Spleen (tissue), 11 donors: ENCODE data around the gene APOL2. TPM values are rescaled to one million over a fixed set of nuclear protein-coding genes. Genes with fewer than 3 reads are reported as not detected.

Source experiments
- DNase-seq: peaks from one replicate; pipeline ENCODE4 v3.0.0-alpha.2; 2020
- H3K27ac ChIP-seq, 8 donors: fragments of 200-600 bp; sonication (generic) in 7 of 8; 1 replicate in 4 of 8; 2 replicates in 4 of 8; pipeline versions ENCODE4 v1.5.0 to v1.8.0; 2016 to 2021; ENCODE audit warnings: inconsistent platforms in 4 of 8, mild to moderate bottlenecking in 4 of 8, moderate library complexity in 1 of 8
- H3K27me3 ChIP-seq, 7 donors: fragments of 200-600 bp; sonication (generic) in 6 of 7; replicated peaks in 1 of 7; 1 replicate in 4 of 7; 2 replicates in 3 of 7; pipeline versions ENCODE4 v1.5.0 to v1.8.0; 2016 to 2021; ENCODE audit warnings: inconsistent platforms in 3 of 7, mild to moderate bottlenecking in 1 of 7
- H3K36me3 ChIP-seq, 6 donors: fragments of 200-600 bp; sonication (generic) in 5 of 6; 1 replicate in 4 of 6; 2 replicates in 2 of 6; pipeline versions ENCODE4 v1.5.0 to v1.8.0; 2016 to 2021; ENCODE audit warnings: inconsistent platforms in 2 of 6
- H3K4me1 ChIP-seq, 6 donors: fragments of 200-600 bp; sonication (generic) in 5 of 6; 1 replicate in 3 of 6; 2 replicates in 3 of 6; pipeline versions ENCODE4 v1.5.0 to v1.8.0; 2016 to 2021; ENCODE audit warnings: inconsistent platforms in 3 of 6
- H3K4me3 ChIP-seq, 8 donors: fragments of 200-600 bp; sonication (generic) in 7 of 8; 1 replicate in 4 of 8; 2 replicates in 4 of 8; pipeline versions ENCODE4 v1.5.0 to v1.8.0; 2016 to 2021; ENCODE audit warnings: inconsistent platforms in 4 of 8, mild to moderate bottlenecking in 4 of 8, moderate library complexity in 2 of 8
- H3K9me3 ChIP-seq, 8 donors: fragments of 200-600 bp; sonication (generic) in 7 of 8; 1 replicate in 4 of 8; 2 replicates in 4 of 8; pipeline versions ENCODE4 v1.5.0 to v1.8.0; 2016 to 2021; ENCODE audit warnings: inconsistent platforms in 4 of 8
- CTCF ChIP-seq, 11 experiments: fragments of 200-600 bp in 7 of 11; fragments of 450-650 bp in 4 of 11; sonication (generic) in 4 of 11; IDR thresholded peaks in 8 of 11; conservative IDR thresholded peaks in 3 of 11; 1 replicate in 7 of 11; 2 replicates in 4 of 11; pipeline versions ENCODE4 v1.4.0 to v1.8.0; 2016 to 2021; ENCODE audit warnings: antibody characterized with exemption in 11 of 11, inconsistent platforms in 4 of 11, mild to moderate bottlenecking in 1 of 11
- POLR2A ChIP-seq, 3 donors: fragments of 450-650 bp; IDR thresholded peaks; one replicate each; pipeline ENCODE4 v1.5.1; 2017; ENCODE audit warnings: antibody characterized with exemption in 3 of 3, mild to moderate bottlenecking in 1 of 3
- POLR2AphosphoS5 ChIP-seq, 3 donors: sonication (generic); formaldehyde crosslinking; IDR thresholded peaks; one replicate each; pipeline ENCODE4 v1.5.1; 2017; ENCODE audit warnings: antibody characterized with exemption in 3 of 3
- WGBS, 5 donors: extraction: QIAGEN DNeasy Blood & Tissue Kit in 3 of 5; methylation state at CpG; one replicate each; pipeline versions ENCODE4 v1.1.5 to v1.1.7; 2013 to 2018; 5-methylcytosine and 5-hydroxymethylcytosine counted together
- intact Hi-C: fragments of 100-400 bp; cut with DNase I; formaldehyde crosslinking; loops from one replicate; pipeline ENCODE4 v1.15.0; 2023; ENCODE audit warnings: low total_unique reads
- polyA plus RNA-seq, 3 donors: library from polyadenylated mRNA; stranded (reverse); fragments of 200-250 nt; gene quantifications; one replicate each; pipeline ENCODE4 v1.2.1, GENCODE V29; 2013
- total RNA-seq, 7 donors: library from RNA; depleted of rRNA in 3 of 7; stranded (reverse); fragments of >200 nt in 3 of 7; fragmentation: NEBNext Ultra II Directional in 4 of 7; extraction: Animal tissue kit (Norgen Biotek cat#: 25700) in 4 of 7; gene quantifications; one replicate each; pipeline versions ENCODE4 v1.1.0 to v1.2.1, GENCODE V29; 2016 to 2021
- donor health status: healthy with polysubstance abuse.
- donor health status: DM: no; HTN: no; CAD: no; lungs with moderate emphysema.
- donor health status: DM: no; HTN: no; CAD: no.
- donor health status: Bipolar disorder and iron deficiency.
- donor health status: healthy.
- donor health status: DM: no; HTN: no; CAD: no.
- donor health status: DM: yes; HTN: yes; CAD: no.

Gene APOL2
- total and polyA plus RNA-seq, 10 donors = 16.0 to 77.2 (median 57.2) TPM

- TF ChIP-seq POLR2AphosphoS5 (IDR thresholded peaks at IDR 0.05) (no peak), CTCF (IDR thresholded peaks at IDR 0.05 in 8 of 11, conservative IDR thresholded peaks at IDR 0.05 in 3 of 11) (no peak), POLR2A (IDR thresholded peaks at IDR 0.05) (no peak)
- 76 to 80% (median 77%) methylated on average over 10 of the region's 10 CpGs for WGBS, 5 donors
- intact Hi-C loops = loop anchor here (10.0 kb wide), 1 partner anchor 300 kb away; the partner anchor contains the start of gene TXN2
- Histone ChIP-seq H3K27me3 (no peaks in the 10 kb centered on the region), H3K36me3 (no peaks in the 10 kb centered on the region), H3K9me3 (no peaks in the 10 kb centered on the region), H3K27ac (no peak overlapping the region), H3K4me3 (no peak overlapping the region), H3K4me1 (peaks cover 0 to 15% (median 10%) of the 10 kb centered on the region in 6 donors)
- no peak for DNase-seq
Observed at GRCh38 chr22:36184433-36185025, 54.8 kb downstream of the APOL2 start.

- TF ChIP-seq POLR2AphosphoS5 (IDR thresholded peaks at IDR 0.05) (no peak), POLR2A (IDR thresholded peaks at IDR 0.05) (no peak), CTCF (IDR thresholded peaks at IDR 0.05 in 8 of 11, conservative IDR thresholded peaks at IDR 0.05 in 3 of 11) (no peak)
- Histone ChIP-seq H3K36me3 (no peaks in the 10 kb centered on the region), H3K9me3 (no peaks in the 10 kb centered on the region), H3K4me3 (no peak overlapping the region), H3K4me1 (peaks cover 0 to 15% (median 11%) of the 10 kb centered on the region in 6 donors), H3K27ac (no peak overlapping the region), H3K27me3 (no peaks in the 10 kb centered on the region)
- DNase-seq = no peak
- 87 to 96% (median 92%) methylated on average over 7 of the region's 7 CpGs for WGBS, 5 donors
- intact Hi-C loops = loop anchor here (10.0 kb wide), 1 partner anchor 301 kb away; the partner anchor contains the start of gene TXN2
Observed at GRCh38 chr22:36183446-36183845, 55.9 kb downstream of the APOL2 start.

- intact Hi-C loops = loop anchor here (10.0 kb wide), 1 partner anchor 302 kb away; the partner anchor contains the start of gene TXN2
- H3K27ac ChIP-seq = no peak overlapping the region
- H3K36me3 ChIP-seq = no peaks in the 10 kb centered on the region
- no peak overlapping the region for H3K4me3 ChIP-seq
- H3K4me1 ChIP-seq = peaks cover 0 to 15% (median 12%) of the 10 kb centered on the region in 6 donors
- TF ChIP-seq CTCF (IDR thresholded peaks at IDR 0.05 in 8 of 11, conservative IDR thresholded peaks at IDR 0.05 in 3 of 11) = no peak
- no peak for TF ChIP-seq POLR2AphosphoS5 (IDR thresholded peaks at IDR 0.05)
- TF ChIP-seq POLR2A (IDR thresholded peaks at IDR 0.05) = no peak
- no peak for DNase-seq
- 82 to 94% (median 92%) methylated on average over 6 of the region's 6 CpGs for WGBS, 5 donors
- H3K9me3 ChIP-seq = no peaks in the 10 kb centered on the region
- no peaks in the 10 kb centered on the region for H3K27me3 ChIP-seq
Observed at GRCh38 chr22:36182857-36183256, 56.5 kb downstream of the APOL2 start.

GRCh38 chr22:36182056-36182455, 57.3 kb downstream of the APOL2 start:
- H3K4me3 ChIP-seq = no peak overlapping the region
- 76 to 88% (median 82%) methylated on average over 7 of the region's 7 CpGs for WGBS, 5 donors
- intact Hi-C loops = loop anchor here (10.0 kb wide), 1 partner anchor 303 kb away; the partner anchor contains the start of gene TXN2
- H3K36me3 ChIP-seq = no peaks in the 10 kb centered on the region
- no peaks in the 10 kb centered on the region for H3K9me3 ChIP-seq
- H3K27ac ChIP-seq = no peak overlapping the region
- DNase-seq = no peak
- H3K27me3 ChIP-seq = no peaks in the 10 kb centered on the region
- H3K4me1 ChIP-seq = peaks cover 0 to 15% (median 12%) of the 10 kb centered on the region in 6 donors
- TF ChIP-seq POLR2A (IDR thresholded peaks at IDR 0.05) = no peak
- TF ChIP-seq POLR2AphosphoS5 (IDR thresholded peaks at IDR 0.05) = no peak
- no peak for TF ChIP-seq CTCF (IDR thresholded peaks at IDR 0.05 in 8 of 11, conservative IDR thresholded peaks at IDR 0.05 in 3 of 11)
